Globus pallidus (tissue), 1 donor: ENCODE data around the gene FAM124A.

ENCODE experiments used
- DNase-seq: peaks from one replicate; pipeline ENCODE4 v3.0.0-alpha.2; 2015; ENCODE audit warnings: low spot score

The FAM124A gene, protein sequence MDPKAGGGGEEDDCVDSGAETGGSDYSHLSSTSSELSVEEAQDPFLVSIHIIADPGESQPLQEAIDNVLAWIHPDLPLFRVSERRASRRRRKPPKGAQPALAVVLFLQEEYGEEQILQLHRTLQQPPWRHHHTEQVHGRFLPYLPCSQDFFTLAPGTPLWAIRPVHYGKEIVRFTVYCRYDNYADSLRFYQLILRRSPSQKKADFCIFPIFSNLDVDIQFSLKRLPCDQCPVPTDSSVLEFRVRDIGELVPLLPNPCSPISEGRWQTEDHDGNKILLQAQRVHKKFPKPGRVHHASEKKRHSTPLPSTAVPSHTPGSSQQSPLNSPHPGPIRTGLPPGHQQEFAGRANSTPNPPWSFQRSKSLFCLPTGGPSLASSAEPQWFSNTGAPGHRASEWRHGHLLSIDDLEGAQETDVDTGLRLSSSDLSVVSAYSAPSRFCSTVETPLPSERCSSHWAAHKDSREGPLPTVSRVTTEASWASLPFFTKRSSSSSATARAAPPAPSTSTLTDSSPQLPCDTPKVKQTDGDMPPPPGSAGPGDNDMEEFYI

DNA sequence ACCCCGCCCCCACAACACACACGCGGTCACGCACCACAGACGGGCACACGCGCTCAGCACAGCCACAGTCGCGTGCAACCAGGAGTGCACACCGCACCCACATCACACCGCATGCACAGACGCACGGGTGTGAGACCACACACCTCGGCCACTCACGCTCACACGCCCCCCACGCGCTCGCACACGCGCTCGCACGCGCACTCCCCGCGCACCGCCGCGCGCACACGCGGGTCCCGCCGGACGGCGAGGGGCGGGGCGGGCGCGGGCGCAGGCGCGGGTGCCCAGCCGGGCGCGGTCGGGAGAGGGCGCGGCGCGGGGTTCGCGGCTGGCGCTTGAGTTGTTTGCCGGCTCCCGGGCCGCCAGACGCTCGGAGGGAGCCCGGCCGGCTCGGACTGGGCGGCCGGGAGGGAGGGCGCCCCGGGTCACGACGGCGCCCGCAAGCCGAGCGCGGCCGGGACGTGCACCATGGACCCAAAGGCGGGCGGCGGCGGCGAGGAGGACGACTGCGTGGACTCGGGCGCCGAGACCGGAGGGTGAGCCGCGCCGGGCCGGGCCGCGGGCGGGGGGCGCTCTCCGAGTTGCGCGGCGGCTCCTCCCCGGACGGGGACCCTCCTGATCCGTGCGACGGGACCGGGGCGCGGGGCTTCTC is at the start of gene FAM124A:
FAM124A (plus strand) TSS at position 362 of the 649 bp plus-strand sequence; CDS start at position 466, 104 bp downstream.
- DNase-seq = peak; percentile 72

DNA sequence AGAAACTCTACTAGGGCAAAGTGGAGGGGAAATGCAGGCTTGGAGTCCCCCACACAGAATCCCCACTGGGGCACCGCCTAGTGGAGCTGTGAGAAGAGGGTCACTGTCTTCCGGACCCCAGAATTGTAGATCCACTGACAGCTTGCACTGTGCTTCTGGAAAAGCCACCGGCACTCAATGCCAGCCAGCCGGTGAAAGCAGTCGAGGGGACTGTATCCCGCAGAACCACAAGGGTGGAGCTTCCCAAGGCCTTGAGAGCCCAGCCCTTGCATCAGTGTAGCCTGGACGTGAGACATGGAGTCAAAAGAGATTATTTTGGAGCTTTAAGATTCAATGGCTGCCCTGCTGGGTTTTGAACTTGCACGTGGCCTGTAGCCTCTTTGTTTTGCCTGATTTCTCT is 47.2 kb upstream of the FAM124A start:
- DNase-seq = no peak

DNA sequence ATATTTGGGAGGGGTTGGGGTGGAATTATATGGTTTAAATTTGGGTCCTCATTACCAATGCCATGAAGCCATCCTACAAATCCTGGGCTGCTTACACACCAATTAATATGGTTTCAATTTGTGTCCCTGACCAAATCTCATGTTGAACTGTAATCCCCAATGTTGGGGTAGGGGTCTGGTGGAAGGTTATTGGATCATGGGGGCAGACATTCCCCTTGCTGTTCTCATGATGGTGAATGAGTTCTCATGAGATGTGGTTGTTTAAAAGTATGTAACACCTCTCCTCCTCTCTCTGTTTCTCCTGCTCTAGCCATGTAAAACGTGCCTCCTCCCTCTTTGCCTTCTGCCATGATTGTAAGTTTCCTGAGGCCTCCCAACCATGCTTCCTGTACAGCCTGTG is 46.6 kb upstream of the FAM124A start:
- no peak for DNase-seq

DNA sequence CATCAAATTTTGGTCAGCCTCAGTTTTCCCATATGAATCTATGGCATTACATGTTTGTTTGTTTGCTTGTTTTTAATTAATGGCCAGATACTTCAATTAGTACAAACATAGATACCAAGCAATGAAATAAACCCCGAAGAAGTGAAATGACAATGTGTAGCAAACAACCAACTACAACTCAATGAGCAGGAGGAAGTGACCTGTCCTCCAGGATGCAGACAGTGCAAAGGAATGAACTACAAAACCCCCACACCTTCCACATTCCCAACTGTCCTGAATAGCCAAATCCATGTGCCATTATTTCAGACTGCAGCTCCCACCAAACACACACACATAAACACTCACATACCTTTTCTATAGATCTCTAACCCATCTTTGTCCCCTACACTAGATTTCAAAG is 45.0 kb upstream of the FAM124A start:
- DNase-seq = no peak

DNA sequence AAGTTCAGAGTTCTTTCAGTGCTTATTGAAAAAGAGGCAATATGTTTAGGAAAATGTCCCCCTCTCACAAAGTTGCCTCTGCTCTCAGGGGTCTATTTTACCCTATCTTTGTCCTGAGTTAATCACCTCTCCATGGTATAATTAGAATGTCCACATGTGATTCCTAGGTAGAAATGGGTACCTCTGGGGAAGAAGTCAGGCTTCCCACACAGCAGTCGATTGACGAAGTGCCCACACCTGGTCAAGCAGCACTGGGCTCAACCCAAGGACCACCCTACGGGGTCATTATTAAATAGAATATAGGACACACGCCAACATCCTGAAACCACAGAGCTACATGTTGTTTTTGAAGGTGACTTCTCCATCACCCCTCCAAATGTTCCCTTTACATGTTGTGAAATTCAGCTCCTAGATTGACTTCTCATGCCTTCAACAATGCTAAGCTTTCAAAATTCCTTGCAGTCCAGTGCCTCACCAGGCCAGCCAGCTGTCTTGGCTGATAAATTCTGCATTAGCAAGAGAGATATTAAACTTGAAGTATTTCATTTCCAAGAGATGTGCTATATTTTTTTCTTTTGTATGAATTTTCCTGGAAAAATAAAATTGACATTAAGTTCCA is 43.6 kb upstream of the FAM124A start:
- DNase-seq = no peak

DNA sequence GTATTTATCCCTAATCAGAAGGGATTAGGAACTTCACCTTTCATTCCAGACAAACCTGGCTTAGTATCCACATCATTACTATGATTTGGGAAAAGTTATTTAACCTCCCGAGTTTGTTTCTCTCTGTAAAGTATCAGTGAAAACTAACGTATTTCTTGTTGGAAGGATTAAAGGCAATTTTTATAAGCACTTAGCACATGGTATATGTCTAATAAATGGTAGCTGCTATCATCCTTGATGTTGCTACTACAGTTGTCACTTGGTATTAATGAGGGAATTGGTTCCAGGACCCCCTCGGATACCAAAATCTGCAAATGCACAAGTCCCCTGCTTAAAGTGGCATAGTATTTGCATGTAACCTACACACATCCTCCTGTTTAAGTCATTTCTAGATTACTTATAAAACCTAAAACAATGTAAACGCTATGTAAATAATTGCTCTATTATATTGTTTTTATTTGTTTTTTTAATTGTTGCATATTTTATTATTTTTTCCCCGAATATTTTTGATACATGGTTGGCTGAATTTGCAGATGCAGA is 42.7 kb upstream of the FAM124A start:
- DNase-seq = no peak

DNA sequence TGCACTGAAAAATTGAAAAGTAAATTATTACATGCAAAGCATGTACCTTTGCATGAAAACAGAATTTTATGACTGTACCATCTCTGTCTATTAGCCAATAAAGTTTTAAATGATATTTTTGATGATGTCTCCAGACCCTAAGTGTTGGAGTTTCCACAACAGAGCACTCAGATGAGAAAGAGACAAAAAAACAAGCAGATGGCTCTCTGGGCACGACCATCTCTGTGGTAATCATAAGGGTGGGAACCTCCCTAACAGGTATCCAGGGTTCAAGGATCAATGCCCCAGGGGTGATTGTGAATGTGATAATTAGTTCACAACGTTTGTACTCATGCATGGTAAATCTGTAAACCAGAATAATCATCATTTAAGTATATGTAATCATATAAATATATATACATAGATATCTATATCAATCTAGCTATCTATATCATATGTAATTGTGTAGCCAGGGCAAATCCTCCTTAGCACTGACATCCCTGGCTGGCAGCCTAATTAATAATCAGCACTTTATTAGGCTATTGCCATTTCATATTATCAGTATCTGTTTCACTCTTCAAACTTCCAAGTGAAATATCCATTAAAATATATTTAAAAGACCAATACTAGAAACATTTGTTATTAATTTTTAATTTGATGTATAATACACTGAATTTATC is 41.2 kb upstream of the FAM124A start:
- DNase-seq = no peak

DNA sequence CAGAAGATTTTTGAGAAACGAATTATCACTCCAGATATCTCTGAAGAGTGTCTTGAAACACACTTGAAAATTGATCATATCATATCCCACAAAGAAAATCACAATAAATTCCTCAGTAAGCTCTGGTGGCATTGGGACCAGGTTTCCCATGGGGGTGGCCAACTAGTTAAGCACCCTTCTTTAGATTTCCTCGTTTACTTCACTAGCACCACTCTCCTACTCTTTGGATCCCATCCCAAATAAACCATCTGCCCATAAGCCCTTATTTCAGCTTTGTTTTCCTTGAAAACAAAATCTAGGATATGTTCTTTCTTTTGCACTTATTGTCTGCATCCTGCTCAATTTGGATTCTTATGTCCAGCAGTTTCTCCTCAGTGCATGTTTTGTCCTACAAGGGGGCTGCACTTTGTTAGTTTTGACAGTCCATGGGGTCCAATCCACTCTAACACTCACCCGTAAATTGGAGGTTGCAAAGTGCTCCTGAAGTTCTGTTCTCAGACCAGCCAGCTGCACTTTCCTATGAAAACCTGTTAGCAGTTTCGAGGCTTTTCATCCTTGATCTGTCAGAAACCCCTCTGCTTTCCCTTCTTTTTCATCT is 40.3 kb upstream of the FAM124A start:
- DNase-seq = no peak

DNA sequence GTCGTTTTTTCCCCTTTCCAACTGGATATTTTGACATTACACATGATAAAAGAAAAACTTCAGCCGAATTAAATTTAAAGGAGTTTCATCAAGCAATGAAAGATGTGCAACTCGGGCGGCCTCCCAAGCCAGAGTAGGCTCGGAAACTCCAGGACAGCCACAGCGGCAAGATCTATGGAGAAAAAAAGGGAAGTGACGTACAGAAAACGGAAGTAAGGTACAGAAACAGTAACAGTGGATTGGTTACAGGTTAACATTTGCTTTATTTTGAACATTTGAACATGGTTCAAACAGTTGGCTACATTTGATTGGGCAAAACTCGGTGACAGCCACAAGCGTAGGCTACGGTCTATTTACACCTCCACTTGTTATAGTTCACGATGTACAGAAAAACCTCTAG is 30.5 kb upstream of the FAM124A start:
- DNase-seq = no peak

DNA sequence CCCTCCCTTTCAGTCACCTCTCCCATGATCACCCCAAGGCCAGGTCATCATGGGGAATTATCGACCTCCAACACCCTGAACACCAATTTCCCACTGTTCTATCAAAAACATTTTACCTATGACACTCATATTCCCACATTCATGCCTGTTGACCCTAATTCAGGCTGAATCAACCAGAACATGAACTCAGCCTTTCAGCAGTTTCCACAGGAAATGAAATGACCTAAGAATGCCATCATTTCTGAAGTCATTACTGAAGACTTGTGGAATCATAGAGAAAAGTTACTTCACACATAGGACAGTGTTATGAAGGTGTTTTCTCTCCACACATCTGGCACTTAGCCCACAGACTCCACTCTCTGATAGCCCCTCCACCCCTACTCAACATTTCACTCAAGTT is 29.9 kb upstream of the FAM124A start:
- DNase-seq = no peak

DNA sequence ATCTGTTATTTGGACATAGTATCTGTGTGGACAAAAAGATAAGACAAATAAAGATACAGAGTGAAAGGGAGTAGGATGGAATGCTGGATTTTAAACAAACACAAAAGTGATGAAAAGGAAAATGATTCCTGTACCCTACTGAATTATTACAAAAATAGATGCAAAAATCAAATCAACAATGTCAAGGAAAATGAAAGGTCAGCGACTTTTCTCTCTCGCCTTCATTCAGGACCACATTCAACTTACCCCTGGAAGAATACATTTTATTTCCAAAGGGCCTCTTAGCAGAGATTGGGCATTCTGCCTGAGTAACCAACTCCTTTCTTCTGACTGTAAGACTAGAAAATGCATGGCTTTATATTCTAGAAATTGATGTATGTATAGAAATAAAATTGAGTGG is 28.8 kb upstream of the FAM124A start:
- DNase-seq = no peak

DNA sequence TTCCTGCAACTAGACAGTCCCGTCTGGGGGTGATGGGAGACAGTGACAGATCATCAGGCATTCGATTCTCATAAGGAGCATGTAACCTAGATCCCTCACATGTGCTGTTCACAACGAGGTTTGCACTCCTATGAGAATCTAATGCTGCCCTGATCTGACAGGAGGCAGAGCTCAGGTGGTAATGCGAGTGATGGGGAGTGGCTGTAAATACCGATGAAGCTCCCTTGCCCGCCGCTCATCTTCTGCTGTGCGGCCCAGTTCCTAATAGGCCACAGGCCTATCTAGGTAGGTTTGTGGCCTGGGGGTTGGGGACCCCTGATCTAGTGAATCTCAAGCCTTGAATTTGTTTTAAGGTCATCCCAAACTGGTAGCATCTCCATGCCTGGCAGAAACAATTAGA is 27.3 kb upstream of the FAM124A start:
- DNase-seq = no peak

DNA sequence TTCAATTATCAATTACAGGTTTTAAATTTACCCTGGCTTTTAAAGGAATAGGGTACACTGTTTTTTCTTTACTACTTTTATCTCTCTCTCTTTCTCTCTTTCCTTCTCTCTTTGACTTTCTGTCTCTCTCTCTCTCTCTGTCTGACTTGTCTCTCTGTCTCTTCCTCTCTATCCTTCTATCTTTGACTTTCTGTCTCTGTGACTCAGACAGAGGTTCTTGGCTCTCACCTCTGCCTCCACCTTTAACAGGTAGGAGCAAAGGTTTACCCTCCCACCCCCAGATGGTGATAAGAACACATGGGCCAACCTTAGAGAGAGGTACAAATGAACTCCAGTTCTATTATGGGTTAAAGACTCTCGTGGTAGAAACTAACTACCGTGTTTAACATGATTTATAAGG is 20.3 kb upstream of the FAM124A start:
- no peak for DNase-seq

DNA sequence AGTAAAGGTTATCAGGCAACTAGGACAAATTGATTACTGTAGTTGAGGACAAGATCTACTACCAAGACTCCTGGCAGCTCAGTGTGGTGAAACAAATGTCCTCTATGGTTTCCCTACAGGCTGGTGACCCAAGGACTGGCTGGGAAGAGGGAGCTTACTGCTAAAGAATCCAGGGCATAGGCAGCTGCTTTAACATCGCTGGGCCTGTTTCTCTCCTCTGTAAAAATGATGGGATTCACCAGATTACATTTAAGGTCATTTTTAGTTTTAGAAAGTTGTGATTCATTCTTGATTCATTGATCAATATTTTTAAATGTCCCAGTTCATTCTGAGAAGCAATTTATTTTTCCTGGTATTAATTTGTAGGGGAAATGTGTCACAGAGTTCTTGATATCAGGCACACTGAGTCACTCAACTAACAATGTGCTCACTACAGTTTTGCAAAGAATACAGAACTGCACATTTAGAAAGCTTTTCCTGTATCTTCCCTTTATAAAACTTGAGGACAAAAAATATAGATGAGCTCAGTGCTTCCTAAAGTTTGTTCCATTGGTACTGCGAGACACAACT is 19.6 kb upstream of the FAM124A start:
- DNase-seq = no peak

DNA sequence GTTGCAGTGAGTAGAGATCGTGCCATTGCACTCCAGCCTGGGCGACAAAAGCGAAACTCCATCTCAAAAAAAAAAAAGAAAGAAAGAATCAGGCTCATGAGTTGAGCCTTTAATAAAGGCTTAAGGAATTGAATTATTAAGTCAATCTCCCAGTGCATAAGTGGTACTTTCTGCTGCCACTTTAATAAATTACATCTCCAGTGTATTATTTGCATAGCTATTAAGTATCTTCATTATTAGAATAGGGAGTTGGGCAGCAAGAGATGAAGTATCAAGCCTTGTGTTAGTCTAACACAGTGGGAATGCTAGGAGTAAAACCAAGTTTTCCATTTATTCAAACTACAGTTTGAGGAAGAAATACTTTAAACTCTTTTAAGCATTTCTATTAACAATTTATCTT is 15.6 kb upstream of the FAM124A start:
- no peak for DNase-seq

DNA sequence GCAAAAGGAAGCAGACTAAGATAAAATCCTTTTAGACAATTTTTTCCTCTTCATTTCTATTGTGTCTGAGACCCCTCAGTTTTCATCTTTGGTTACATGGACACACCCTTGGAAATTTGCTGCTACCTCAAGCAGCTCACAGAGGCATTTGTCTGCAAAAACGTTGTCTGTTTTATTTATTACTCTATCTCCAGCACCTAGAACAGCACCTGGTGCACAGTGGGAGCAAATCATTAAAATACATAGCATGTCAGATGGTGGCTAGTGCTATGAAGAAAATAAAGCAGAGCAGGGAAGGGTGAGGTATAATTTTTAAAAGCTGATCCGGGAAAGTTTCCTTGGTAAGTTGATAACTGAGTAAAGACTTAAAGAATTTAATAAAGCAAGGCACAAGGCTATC is 14.3 kb upstream of the FAM124A start:
- DNase-seq = no peak

DNA sequence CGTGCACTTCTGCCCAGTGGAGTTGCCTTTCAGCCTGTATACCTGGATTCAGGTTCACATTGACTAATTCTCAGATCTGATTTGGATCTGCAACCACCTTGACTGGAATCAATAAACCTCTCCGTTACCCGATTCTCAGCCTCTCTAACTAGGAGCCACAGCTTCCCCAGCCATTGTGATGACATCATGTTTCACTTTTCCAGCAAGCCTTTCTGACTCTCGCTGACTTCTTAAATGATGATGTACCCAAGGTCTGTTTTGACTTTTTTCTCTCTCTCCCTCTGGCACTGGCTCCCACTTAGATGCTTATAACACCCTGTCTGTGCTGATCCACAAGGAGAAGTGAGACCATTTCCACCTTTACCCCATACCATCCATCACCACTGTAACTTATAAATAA is 13.5 kb upstream of the FAM124A start:
- no peak for DNase-seq

DNA sequence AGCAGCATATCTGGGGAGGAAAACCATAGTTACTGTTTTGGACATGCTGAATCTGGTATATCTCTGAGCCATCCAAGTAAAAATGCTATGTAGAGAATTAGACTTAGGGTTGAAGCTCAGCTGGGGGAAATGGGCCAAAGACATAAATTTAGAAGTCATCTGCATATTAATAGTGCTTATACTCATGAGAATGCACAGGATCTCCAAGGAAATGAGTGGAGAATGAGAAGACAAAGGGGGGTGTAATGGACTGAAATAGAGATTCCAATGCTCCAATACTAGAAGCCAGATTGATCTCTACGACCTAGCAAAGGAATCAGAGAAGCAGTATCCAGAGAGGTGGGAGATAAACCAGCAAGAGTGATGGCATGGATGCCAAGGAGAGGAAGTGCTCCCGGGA is 10.3 kb upstream of the FAM124A start:
- DNase-seq = no peak

DNA sequence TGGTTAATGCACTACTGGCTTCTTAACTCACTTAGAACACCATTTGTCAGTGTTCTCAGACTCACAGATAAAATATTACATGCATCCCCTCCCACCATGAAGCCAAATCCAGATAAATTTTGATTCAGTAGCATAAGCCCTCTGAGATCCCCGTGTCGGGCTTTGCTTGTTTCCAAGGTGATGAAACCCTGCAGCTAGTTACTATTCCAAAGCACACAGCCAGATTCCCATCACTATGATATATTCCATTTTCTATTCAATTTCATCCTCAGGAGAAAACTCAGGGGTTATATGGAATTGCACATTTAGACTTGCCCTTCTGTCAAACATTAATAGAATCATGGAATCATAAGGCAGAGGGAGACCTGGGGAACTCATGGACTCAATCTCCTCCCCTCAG is 9.4 kb upstream of the FAM124A start:
- DNase-seq = no peak

DNA sequence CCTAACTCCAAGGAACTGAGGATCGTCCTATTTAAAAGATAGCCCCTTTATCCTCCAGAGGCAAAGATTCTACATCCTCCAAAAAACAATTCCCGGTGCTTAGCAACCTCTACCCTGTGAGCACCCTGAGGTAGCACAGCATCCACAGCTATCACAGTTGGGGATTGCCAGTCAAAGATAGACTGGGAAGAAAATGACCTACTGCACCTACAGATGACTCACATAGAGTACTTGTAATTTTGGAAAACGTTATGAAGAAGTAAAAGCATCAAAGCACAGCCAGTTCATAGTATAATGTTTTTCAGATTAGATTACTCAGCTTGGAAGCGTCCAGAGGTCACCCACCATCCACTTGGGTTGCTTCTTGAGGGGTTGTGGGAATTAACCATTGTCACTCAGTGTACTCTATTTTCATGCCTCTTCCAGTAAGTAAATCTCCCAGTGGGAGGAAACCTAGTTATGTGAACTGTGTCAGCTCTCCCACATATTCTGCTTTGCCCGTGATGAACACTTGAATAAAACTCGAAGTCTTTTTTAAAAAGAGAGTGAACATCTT is 8.9 kb upstream of the FAM124A start:
- DNase-seq = no peak

DNA sequence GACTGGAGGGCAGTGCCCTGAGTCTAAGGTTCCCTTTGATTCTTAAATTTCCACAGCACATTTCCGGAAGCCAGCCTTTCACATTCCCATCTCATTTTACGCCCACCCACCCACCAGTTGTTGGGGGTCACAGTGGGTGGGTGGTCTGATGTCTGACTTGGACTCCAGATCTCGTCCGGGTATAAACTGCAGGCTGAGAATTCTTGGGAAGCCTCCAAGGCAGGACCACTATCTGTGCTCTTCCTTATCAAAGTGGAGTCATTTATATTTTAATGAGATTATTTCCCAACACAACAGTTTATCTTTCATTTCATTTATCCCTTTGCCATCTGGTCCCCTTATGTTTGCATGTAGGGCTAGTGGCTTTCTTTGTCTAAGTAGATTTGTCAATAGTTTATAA is 3.6 kb upstream of the FAM124A start:
- no peak for DNase-seq
